ENCODE results near the gene CLDN22.

CLDN22 gene

GRCh38 chr4:183321516-183321915, 1.4 kb upstream of the CLDN22 start:
- no peak for DNase-seq (ENCODE audit: low read depth, low spot score)

GRCh38 chr4:183321079-183321478, 1.0 kb upstream of the CLDN22 start:
- DNase-seq (ENCODE audit: low read depth, low spot score): no peak

GRCh38 chr4:183318656-183319055, 1.4 kb downstream of the CLDN22 start:
- DNase-seq (ENCODE audit: low read depth, low spot score): no peak

DNA sequence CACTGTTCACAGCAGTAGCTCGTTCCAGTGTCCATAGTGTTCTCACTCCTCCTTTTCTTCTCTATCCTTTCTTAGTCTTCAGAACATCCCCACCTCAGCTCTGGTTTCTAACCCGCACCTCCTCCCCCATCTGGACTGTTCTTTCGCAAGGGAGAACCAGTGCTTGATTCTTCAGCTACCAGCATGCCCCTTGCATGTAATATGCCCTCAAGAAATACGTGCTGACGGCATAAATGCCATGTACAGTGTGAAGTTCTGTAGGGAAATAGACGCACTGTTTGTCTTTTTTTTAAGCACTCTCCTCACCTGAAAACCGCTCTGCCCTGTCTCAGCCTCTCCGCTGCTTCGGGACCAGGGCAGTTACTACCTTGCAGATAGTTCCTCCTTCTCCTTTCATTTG, 5.3 kb downstream of the CLDN22 start:
- no peak for DNase-seq (ENCODE audit: low read depth, low spot score)

- DNase-seq (ENCODE audit: low read depth, low spot score): no peak
Observed at GRCh38 chr4:183314336-183314735, 5.7 kb downstream of the CLDN22 start.

GRCh38 chr4:183312841-183313240, 7.2 kb downstream of the CLDN22 start:
- DNase-seq (ENCODE audit: low read depth, low spot score): no peak

DNA sequence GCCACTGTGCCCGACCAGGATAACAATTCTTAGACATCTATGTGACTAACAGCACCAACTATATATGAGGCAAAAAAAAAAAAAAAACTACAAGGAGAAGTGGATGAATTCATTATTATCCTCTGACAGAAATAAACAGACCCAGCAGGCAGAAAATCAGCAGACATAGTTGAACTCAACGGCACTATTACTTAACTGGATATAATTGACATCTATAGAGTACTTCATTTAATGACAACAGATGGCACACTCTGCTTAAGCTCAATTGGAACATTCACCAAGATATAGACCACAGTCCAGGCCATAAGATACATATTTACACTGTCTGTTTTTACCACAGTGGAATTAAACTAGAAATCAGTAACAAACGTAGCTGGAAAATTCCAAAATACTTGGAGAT, 13.3 kb downstream of the CLDN22 start:
- no peak for DNase-seq (ENCODE audit: low read depth, low spot score)

- no peak for DNase-seq (ENCODE audit: low read depth, low spot score)
Observed at GRCh38 chr4:183304538-183304937, 15.5 kb downstream of the CLDN22 start.

DNA sequence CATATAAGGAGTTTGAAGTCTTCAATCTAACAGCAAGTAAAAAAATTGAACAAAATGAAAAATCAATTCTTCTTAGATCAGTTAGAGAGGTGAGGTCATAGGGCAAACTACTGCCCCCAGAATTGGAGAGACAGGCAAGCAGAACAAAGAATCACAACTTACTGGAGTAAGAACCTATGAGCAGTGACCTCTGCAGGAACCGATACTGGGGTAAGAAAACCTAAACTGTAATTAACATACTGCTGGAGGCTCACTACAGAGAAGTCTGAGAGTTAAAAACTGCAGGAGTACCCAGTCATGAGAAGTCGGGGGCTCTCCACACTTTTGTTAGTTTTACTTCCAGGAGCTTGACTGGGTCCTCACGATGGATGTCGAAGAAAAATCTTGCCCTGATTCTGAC, 16.0 kb downstream of the CLDN22 start:
- no peak for DNase-seq (ENCODE audit: low read depth, low spot score)

DNA sequence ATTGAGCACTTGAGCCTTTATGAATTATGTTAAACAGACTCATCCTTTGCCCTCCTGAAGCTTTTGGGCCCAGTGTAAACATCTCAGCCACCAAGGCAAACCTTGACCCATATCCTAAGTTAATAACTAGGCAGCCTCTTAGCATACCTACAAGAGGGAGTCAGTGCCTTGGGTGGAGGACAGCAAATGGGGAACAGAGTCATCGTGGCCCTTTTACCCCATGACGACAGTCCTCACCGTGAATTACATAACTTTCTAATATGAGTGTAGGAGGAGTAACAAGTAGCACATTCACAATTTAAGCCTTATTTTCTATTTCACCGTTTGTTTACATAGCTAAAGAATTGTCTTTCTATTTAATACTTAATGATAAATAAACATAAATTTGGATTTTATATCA, 16.8 kb downstream of the CLDN22 start:
- DNase-seq (ENCODE audit: low read depth, low spot score): no peak

DNA sequence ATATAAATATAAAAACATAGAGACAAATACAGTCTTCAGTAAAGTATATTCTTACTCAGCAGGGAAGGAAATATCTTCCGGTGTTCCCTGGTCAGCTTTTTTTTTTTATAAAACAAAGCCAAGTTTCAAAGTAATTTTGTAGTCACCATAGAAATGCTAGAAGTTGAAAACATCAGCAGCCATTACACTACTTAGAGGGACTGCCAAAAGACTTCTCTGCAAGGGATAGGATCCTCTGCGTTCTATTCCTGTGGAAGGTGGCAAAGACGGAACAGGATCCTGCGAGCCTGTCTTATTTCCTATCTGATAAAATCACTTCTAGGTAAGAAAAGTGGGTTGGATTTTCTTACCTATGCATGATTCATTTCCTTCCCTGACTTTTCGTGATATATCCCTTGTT, 19.4 kb downstream of the CLDN22 start:
- no peak for DNase-seq (ENCODE audit: low read depth, low spot score)

GRCh38 chr4:183300070-183300469, 20.0 kb downstream of the CLDN22 start:
- no peak for DNase-seq (ENCODE audit: low read depth, low spot score)

DNA sequence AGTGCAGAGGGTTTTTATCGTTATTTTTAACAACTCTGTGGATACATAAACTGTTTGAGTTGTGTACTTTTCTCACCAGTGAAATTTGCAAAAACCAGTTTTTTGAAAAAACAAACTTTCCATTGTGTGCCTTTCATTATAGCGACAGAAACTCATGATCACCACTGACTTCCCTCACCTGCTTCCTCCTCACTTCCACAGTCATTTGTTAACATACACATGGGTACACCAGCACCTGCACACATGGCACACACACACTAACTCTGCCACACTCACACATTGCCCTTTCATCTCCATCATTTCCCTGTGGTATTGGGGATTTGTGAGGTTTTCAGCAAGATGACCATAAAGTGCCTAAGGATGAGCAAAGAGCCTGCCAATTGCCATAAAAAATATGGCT, 20.6 kb downstream of the CLDN22 start:
- no peak for DNase-seq (ENCODE audit: low read depth, low spot score)

- no peak for DNase-seq (ENCODE audit: low read depth, low spot score)
Observed at GRCh38 chr4:183297675-183298074, 22.4 kb downstream of the CLDN22 start.

DNA sequence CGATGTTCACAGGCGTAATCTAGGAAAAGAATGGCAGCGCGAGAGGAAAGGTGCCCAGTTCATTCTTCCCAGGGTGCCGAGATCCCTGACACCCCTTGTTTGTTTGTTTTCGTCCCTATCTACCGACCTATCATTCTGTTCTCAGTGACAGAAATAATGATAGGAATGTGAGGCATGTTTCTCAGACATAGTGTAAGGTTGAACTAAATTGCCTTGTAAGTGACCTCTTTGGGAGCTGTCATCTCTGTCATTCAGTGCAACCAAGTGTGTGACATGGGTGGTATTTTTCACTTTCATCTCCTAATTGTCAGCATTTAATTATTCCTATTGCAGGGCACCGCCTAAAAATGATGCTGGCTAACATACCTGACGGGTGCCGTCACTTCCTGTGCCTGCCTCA, 24.4 kb downstream of the CLDN22 start:
- DNase-seq (ENCODE audit: low read depth, low spot score): no peak

DNA sequence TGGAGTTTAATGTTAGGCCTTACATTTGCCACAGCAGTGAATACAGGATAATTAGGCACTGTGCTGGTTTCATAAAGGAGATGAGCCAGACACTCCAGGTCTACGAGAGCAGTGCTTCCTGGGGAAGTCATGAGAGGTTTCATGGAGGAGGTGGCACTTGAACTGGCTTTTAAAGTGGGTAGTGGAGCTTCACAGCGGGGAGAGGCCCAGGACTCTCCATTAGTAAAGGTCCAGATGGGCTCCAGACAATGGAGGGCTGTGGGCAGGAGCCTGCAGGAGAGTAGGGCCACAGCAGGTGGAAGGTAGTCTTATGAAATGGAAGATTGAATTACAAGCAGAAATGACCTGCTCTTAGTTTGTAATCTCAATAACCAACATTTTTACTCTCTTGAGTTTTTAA, 29.0 kb downstream of the CLDN22 start:
- DNase-seq (ENCODE audit: low read depth, low spot score): no peak

- no peak for DNase-seq (ENCODE audit: low read depth, low spot score)
Observed at GRCh38 chr4:183289688-183290087, 30.4 kb downstream of the CLDN22 start.

- no peak for DNase-seq (ENCODE audit: low read depth, low spot score)
Observed at GRCh38 chr4:183288955-183289354, 31.1 kb downstream of the CLDN22 start.

- no peak for DNase-seq (ENCODE audit: low read depth, low spot score)
Observed at GRCh38 chr4:183287677-183288076, 32.4 kb downstream of the CLDN22 start.

DNA sequence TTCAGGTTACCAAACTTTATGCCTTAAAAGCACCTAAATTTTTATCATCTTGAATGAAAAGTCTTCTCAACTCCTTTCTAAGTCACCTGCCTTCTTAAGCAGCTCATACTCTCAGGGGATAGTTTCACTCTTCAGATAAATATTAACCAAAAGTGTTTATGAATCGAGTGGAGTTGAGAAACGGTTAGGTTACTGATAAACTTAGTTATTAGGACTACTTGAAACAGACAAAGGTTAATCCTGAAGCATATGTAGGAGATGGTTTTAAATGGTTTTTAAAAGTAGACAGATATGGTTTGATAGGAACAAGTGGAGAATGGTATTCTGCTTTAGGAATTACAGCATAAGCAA, 32.8 kb downstream of the CLDN22 start:
- no peak for DNase-seq (ENCODE audit: low read depth, low spot score)

- no peak for DNase-seq (ENCODE audit: low read depth, low spot score)
Observed at GRCh38 chr4:183286590-183287308, 33.3 kb downstream of the CLDN22 start.

DNA sequence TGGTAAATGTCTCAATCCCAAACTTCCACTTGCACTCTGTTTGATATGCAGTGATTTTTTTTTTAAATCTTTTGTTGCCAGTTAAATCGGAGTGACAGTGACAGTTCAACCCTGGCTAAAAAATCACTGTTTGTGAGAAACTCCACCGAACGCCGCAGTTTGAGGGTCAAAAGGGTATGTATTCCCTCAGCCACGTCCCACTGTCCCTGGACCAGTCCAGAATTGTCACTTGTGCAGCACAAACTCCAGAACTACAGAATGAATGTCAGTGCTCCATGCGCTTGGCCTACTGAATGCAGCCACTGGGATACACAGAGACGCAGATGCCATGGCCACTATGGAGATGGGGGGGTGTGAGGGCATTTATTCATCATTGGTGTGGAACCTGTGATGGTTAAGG, 34.2 kb downstream of the CLDN22 start:
- DNase-seq (ENCODE audit: low read depth, low spot score): no peak

DNA sequence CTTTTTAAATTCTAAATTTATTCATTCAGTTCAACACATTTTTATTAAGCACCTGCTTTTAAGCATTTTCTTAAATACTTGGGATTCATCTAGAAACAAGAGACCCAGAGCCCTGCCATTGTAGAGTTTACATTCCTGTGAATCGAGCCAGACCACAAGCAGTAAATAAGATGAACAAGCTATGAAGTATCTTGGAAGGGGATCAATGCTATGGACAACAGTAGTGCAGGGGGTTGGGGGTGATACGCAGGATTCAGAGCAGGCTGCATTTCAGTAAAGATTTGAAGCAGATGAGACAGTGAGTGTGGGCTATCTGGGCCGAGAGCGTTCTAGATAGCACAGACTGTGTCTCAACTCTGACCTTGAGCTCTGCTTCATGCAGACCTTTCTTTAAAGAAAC, 35.1 kb downstream of the CLDN22 start:
- DNase-seq (ENCODE audit: low read depth, low spot score): no peak

GRCh38 chr4:183284258-183284785, 35.8 kb downstream of the CLDN22 start:
- DNase-seq (ENCODE audit: low read depth, low spot score): no peak

Measured in activated CD4-positive, CD25-positive, alpha-beta regulatory T cell treated with anti-CD3 and anti-CD28 coated beads, Interleukin-2, amount 50 U/mL, for 16 hours (primary cell).